Inferior parietal cortex (tissue), 1 donor: ENCODE measurements around the gene BAK1.
"Not testable (repeated sequence)": the region's sequence is repeated elsewhere in the genome, so short reads cannot be mapped to it uniquely, and the experiment has no call there.

ENCODE experiments used
- DNase-seq: peaks from one replicate; pipeline ENCODE4 v3.0.0-alpha.2; 2016; ENCODE audit errors: extremely low spot score

Gene BAK1

GRCh38 chr6:33552252-33552651, 27.8 kb downstream of the BAK1 start:
- no peak for DNase-seq

GRCh38 chr6:33551538-33551937, 28.5 kb downstream of the BAK1 start:
- DNase-seq, result no peak

- DNase-seq, result no peak
Measured at GRCh38 chr6:33549896-33550295, 30.2 kb downstream of the BAK1 start.

- no peak for DNase-seq
Measured at GRCh38 chr6:33549196-33549595, 30.9 kb downstream of the BAK1 start.

- DNase-seq, result no peak
Measured at GRCh38 chr6:33547499-33547898, 32.6 kb downstream of the BAK1 start.

- DNase-seq, result no peak
Measured at GRCh38 chr6:33546766-33547165, 33.3 kb downstream of the BAK1 start.

- DNase-seq, result not testable (repeated sequence)
Measured at GRCh38 chr6:33545292-33545691, 34.8 kb downstream of the BAK1 start.

- no peak for DNase-seq
Measured at GRCh38 chr6:33543116-33543515, 37.0 kb downstream of the BAK1 start.

GRCh38 chr6:33540768-33541167, 39.3 kb downstream of the BAK1 start:
- DNase-seq, result no peak

GRCh38 chr6:33534702-33535101, 45.4 kb downstream of the BAK1 start:
- no peak for DNase-seq

- DNase-seq, result not testable (repeated sequence)
Measured at GRCh38 chr6:33533163-33533869, 46.8 kb downstream of the BAK1 start.

- not testable (repeated sequence) for DNase-seq
Measured at GRCh38 chr6:33532431-33532830, 47.6 kb downstream of the BAK1 start.

- DNase-seq, result not testable (repeated sequence)
Measured at GRCh38 chr6:33530617-33531016, 49.5 kb downstream of the BAK1 start.
